Epithelial cell of esophagus (primary cell): ENCODE measurements around the gene TMEM116.

Experiments
- DNase-seq: peaks from one replicate; pipeline ENCODE4 v3.0.0; 2010; ENCODE audit warnings: low read depth
- H3K4me3 ChIP-seq: 2 replicates; pipeline ENCODE4 v1.5.1; 2011; ENCODE audit warnings: mild to moderate bottlenecking, low read length, control low read depth
- CTCF ChIP-seq: IDR thresholded peaks from 2 replicates; pipeline ENCODE4 v1.5.1; 2011; ENCODE audit warnings: low read depth, mild to moderate bottlenecking, low read length, control low read depth, inconsistent platforms; ENCODE audit not compliant: insufficient read depth; ENCODE audit errors: missing control alignments

TMEM116 gene

GRCh38 chr12:111991535-111991934 lies 21.4 kb downstream of the TMEM116 start:
- H3K4me3 ChIP-seq = no peak overlapping the region
- DNase-seq = no peak
- TF ChIP-seq CTCF = no peak

- no peak for DNase-seq
- H3K4me3 ChIP-seq = no peak overlapping the region
- no peak for TF ChIP-seq CTCF
These were observed 28.1 kb downstream of the TMEM116 start for GRCh38 chr12:111984820-111985219.

GRCh38 chr12:111981987-111982386 lies 31.0 kb downstream of the TMEM116 start:
- DNase-seq = no peak
- no peak for TF ChIP-seq CTCF
- no peak overlapping the region for H3K4me3 ChIP-seq

GRCh38 chr12:111980598-111980997 lies 32.4 kb downstream of the TMEM116 start:
- no peak for TF ChIP-seq CTCF
- H3K4me3 ChIP-seq = no peak overlapping the region
- DNase-seq = no peak

- no peak for DNase-seq
- no peak overlapping the region for H3K4me3 ChIP-seq
- TF ChIP-seq CTCF = no peak
These were observed 34.4 kb downstream of the TMEM116 start for GRCh38 chr12:111978545-111978944.

GRCh38 chr12:111976860-111977259 lies 36.1 kb downstream of the TMEM116 start:
- no peak overlapping the region for H3K4me3 ChIP-seq
- no peak for DNase-seq
- no peak for TF ChIP-seq CTCF

GRCh38 chr12:111976291-111976690 lies 36.7 kb downstream of the TMEM116 start:
- H3K4me3 ChIP-seq = no peak overlapping the region
- DNase-seq = peak; percentile 45
- TF ChIP-seq CTCF = no peak
